GM21526 (cell line): ENCODE results near the gene AXIN1.

ENCODE experiments used
- ATAC-seq: cut with Tn5 transposase; IDR thresholded peaks from one replicate; pipeline ENCODE4 v1.9.1; 2021; ENCODE audit warnings: moderate library complexity; ENCODE audit not compliant: unreplicated experiment, low FRiP score

AXIN1 gene

DNA sequence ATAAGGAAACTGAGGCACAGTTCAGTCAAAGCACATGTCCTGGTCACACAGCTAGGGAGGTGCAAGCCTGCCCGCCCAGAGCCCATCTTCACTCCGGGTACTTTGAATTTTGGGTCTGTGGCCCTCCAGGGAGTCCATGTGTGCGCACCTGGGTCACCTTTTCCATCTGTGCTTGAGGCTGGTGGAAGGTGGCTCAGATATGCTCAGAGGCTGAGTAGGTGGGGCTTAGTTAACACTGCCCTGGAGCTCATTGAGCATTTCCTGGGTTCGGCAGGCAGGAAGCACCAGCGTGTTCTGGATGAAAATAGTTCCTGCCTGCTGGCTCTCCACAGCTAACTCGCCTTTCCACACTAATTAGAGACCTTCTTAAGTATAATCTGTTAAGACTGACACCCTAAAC, 98.7 kb downstream of the AXIN1 start:
- no peak for ATAC-seq

GRCh38 chr16:252366-253337, 99.9 kb downstream of the AXIN1 start:
- no peak for ATAC-seq

DNA sequence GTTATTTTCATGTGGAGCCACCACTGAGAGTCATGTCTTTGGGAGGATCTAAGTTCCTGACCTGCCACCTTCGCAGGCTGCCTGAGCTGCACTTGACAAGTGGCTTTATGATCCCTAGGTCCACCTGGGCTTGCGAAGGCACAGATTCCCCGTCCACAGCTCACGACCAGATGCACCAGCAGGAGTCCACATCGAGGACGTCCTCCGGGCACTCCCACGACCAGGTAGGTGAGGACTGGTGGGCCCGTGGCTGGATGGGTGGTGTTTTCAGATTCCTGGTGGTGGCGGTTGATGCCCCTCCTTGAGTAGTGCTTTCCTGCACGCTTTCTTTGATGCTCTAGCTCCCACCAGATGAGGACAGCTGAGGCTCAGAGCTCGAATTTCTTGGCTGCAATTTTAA, 103.1 kb downstream of the AXIN1 start:
- no peak for ATAC-seq

DNA sequence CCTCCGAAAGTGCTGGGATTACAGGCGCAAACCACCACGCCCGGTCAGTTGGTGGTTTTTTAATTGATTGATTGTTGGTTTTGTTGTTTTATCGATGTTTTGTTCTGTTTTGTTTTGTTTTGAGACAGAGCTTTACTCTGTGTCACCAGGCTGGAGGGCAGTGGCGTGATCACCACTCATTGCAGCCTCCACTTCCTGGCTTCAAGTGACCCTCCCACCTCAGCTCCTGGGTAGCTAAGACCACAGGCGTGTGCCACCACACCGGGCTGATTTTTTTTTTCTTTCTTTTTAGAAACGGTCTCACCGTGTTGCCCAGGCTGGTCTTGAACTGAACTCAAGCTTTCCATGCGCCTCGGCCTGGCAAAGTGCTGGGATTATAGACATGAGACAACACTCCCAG, 105.5 kb downstream of the AXIN1 start:
- ATAC-seq = no peak

- no peak for ATAC-seq
Measured at GRCh38 chr16:245105-245504, 107.4 kb downstream of the AXIN1 start.

- no peak for ATAC-seq
Measured at GRCh38 chr16:243348-243747, 109.2 kb downstream of the AXIN1 start.

DNA sequence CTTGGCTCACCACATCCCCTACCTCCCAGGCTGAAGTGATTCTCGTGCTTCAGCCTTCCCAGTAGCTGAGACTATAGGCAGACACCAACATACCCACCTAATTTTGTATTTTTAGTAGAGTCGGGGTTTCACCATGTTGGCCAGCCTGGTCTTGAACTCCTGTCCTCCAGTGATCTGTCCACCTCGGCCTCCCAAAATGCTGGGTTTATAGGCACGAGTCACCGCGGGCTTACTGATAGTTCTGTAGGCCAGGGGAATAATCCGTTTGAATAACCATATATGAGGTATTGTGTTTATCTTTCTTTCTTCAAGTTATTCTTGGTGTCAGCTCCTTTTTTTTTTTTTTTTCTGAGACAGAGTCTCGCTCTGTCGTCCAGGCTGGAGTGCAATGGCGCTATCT, 110.2 kb downstream of the AXIN1 start:
- ATAC-seq = no peak

GRCh38 chr16:240559-240958, 112.0 kb downstream of the AXIN1 start:
- no peak for ATAC-seq

- ATAC-seq = no peak
Measured at GRCh38 chr16:239948-240277, 112.6 kb downstream of the AXIN1 start.
